Loucy (cell line): ENCODE measurements around the gene BEND4.

Experiments
- H2AFZ ChIP-seq: fragments of 200-600 bp; sonication (generic); 2 replicates; pipeline ENCODE4 v1.6.0; 2016; ENCODE audit warnings: antibody characterized with exemption, mild to moderate bottlenecking, low read length, moderate library complexity
- H3F3A ChIP-seq: fragments of 200-600 bp; 2 replicates; pipeline ENCODE4 v1.6.0; 2016; ENCODE audit warnings: antibody characterized with exemption, low read depth, mild to moderate bottlenecking
- H3K27me3 ChIP-seq: fragments of 200-600 bp; sonication (generic); 2 replicates; pipeline ENCODE4 v1.6.1; 2014; ENCODE audit warnings: low read length, mild to moderate bottlenecking; ENCODE audit not compliant: insufficient read depth, poor library complexity, severe bottlenecking
- H3K36me3 ChIP-seq: fragments of 200-600 bp; sonication (generic); 2 replicates; pipeline ENCODE4 v1.6.1; 2016; ENCODE audit warnings: low read length; ENCODE audit not compliant: insufficient read depth
- H3K4me1 ChIP-seq: fragments of 200-600 bp; sonication (generic); 2 replicates; pipeline ENCODE4 v1.5.1; 2014; ENCODE audit warnings: low read length, mild to moderate bottlenecking; ENCODE audit not compliant: insufficient read depth, poor library complexity, severe bottlenecking
- H3K4me2 ChIP-seq: fragments of 200-600 bp; sonication (generic); 2 replicates; pipeline ENCODE4 v1.6.0; 2014; ENCODE audit warnings: antibody characterized with exemption, low read length, low read depth, mild to moderate bottlenecking; ENCODE audit not compliant: poor library complexity, severe bottlenecking
- H3K4me3 ChIP-seq: fragments of 200-600 bp; sonication (generic); 2 replicates; pipeline ENCODE4 v1.5.1; 2014; ENCODE audit warnings: low read length, mild to moderate bottlenecking, mixed read lengths; ENCODE audit not compliant: poor library complexity, severe bottlenecking
- H3K79me2 ChIP-seq: fragments of 200-600 bp; sonication (generic); 2 replicates; pipeline ENCODE4 v1.6.1; 2014; ENCODE audit warnings: low read length; ENCODE audit not compliant: insufficient read depth
- H3K9ac ChIP-seq: fragments of 200-600 bp; sonication (generic); 2 replicates; pipeline ENCODE4 v1.6.0; 2014; ENCODE audit warnings: mild to moderate bottlenecking, low read depth, low read length, moderate library complexity; ENCODE audit not compliant: poor library complexity, severe bottlenecking
- H3K9me2 ChIP-seq: fragments of 200-600 bp; sonication (generic); replicated peaks from 2 replicates; pipeline ENCODE4 v1.6.1; 2016; ENCODE audit warnings: low read depth, low read length, mixed read lengths
- H3K9me3 ChIP-seq: fragments of 200-600 bp; sonication (generic); 2 replicates; pipeline ENCODE4 v1.6.1; 2014; ENCODE audit warnings: mild to moderate bottlenecking, antibody characterized with exemption, low read length, low read depth; ENCODE audit not compliant: insufficient read depth
- H4K20me1 ChIP-seq: fragments of 200-600 bp; sonication (generic); 2 replicates; pipeline ENCODE4 v1.6.0; 2014; ENCODE audit warnings: antibody characterized with exemption, low read length, mild to moderate bottlenecking; ENCODE audit not compliant: insufficient read depth, poor library complexity, severe bottlenecking
- EZH2phosphoT487 ChIP-seq: fragments of 200-600 bp; IDR thresholded peaks from 2 replicates; pipeline ENCODE4 v1.6.1; 2018; ENCODE audit warnings: antibody characterized with exemption, mild to moderate bottlenecking, moderate library complexity, borderline replicate concordance
- TF ChIP-seq, protein P1 (sequence below): fragments of 200-600 bp; sonication (generic); conservative IDR thresholded peaks from 2 replicates; pipeline ENCODE4 v1.5.1; 2014; ENCODE audit warnings: mild to moderate bottlenecking, antibody characterized with exemption, low read length

Gene BEND4

DNA sequence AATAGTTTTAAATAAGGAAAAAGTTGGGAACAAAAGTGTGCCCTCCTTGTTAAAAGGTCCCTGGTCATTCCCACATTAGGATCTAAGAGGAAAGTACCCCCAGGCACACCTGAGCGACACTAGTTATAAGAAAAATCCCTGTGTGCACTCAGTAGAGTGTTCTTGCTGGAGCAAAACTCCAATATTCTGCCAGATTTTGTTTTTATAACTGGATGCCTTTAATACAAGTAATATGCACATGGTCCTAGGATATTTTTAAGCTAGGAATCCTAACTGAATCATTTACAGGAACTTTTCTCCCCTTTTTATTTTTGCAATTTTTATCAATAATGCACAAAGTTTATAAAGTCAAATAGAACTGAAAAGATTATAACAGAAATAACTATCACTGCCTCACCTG, 68.6 kb downstream of the BEND4 start:
- Histone ChIP-seq H2AFZ (no peak overlapping the region), H3K9ac (no peak overlapping the region), H3K4me1 (no peaks in the 10 kb centered on the region), H3F3A (no peaks in the 10 kb centered on the region), H3K79me2 (no peaks in the 10 kb centered on the region), H3K4me2 (no peak overlapping the region), H3K4me3 (no peak overlapping the region), H4K20me1 (no peaks in the 10 kb centered on the region), H3K9me2 (no peaks in the 10 kb centered on the region), H3K9me3 (no peaks in the 10 kb centered on the region), H3K36me3 (no peaks in the 10 kb centered on the region), H3K27me3 (no peaks in the 10 kb centered on the region)
- no peak for TF ChIP-seq EZH2phosphoT487
- TF ChIP-seq, protein P1, sequence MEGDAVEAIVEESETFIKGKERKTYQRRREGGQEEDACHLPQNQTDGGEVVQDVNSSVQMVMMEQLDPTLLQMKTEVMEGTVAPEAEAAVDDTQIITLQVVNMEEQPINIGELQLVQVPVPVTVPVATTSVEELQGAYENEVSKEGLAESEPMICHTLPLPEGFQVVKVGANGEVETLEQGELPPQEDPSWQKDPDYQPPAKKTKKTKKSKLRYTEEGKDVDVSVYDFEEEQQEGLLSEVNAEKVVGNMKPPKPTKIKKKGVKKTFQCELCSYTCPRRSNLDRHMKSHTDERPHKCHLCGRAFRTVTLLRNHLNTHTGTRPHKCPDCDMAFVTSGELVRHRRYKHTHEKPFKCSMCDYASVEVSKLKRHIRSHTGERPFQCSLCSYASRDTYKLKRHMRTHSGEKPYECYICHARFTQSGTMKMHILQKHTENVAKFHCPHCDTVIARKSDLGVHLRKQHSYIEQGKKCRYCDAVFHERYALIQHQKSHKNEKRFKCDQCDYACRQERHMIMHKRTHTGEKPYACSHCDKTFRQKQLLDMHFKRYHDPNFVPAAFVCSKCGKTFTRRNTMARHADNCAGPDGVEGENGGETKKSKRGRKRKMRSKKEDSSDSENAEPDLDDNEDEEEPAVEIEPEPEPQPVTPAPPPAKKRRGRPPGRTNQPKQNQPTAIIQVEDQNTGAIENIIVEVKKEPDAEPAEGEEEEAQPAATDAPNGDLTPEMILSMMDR = no peak

DNA sequence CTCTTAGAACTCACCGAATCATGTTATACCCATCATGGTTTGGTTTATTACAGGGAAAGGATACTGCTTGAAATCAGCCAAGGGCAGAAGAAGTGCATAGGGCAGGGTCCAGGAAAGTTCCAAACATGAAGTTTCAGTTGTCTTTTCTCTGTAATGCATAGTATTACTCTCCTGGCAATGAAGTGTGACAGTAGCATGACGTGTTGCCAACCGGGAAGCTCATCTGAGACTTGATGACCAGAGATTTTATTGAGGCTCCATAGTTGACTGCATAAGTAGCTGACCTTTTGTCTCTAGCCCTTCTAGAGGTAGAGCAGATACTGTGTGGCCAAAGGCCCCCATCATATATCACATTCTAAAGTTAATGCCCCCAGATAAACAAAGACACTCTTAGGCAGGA, 72.1 kb downstream of the BEND4 start:
- no peaks in the 10 kb centered on the region for H3K27me3 ChIP-seq
- no peaks in the 10 kb centered on the region for H3K79me2 ChIP-seq
- no peak for TF ChIP-seq EZH2phosphoT487
- TF ChIP-seq, protein P1 = no peak
- H4K20me1 ChIP-seq = no peaks in the 10 kb centered on the region
- H3K9me2 ChIP-seq = no peaks in the 10 kb centered on the region
- H2AFZ ChIP-seq = no peak overlapping the region
- H3K4me3 ChIP-seq = no peak overlapping the region
- H3K4me1 ChIP-seq = no peaks in the 10 kb centered on the region
- no peaks in the 10 kb centered on the region for H3K36me3 ChIP-seq
- no peak overlapping the region for H3K4me2 ChIP-seq
- no peaks in the 10 kb centered on the region for H3K9me3 ChIP-seq
- no peaks in the 10 kb centered on the region for H3F3A ChIP-seq
- H3K9ac ChIP-seq = no peak overlapping the region

DNA sequence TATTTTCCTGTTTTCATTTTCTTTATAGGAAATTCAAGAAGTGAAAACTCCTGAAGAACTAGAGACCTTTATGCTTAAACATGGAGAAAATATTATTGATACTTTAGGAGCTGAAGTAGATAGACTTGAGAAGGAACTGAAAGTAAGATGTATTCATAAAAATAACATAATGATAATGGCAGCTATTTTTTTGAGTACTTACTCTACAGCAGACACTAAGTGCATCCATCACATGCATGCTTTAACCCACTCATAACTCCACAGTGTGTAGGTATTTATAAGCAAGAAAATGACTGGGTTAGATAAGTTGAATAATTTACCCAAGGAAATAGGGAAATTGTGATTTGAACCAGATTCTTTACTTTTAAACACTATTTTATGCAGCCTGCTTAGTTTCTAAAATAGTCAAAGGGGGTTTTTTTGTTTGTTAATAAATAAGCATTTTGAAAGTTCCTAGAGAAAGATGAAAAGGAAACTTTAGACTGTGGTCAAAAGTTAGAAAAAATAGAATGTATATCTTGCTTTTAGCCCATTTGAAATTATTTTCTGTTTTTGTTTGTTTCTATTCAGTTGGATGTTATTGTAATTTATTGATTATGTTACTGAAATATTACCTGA, 74.2 kb downstream of the BEND4 start:
- no peaks in the 10 kb centered on the region for H3K27me3 ChIP-seq
- TF ChIP-seq, protein P1 = no peak
- TF ChIP-seq EZH2phosphoT487 = no peak
- no peak overlapping the region for H3K4me3 ChIP-seq
- no peak overlapping the region for H3K4me2 ChIP-seq
- H3K9ac ChIP-seq = no peak overlapping the region
- no peaks in the 10 kb centered on the region for H4K20me1 ChIP-seq
- H3K9me2 ChIP-seq = no peaks in the 10 kb centered on the region
- no peaks in the 10 kb centered on the region for H3K9me3 ChIP-seq
- H3K79me2 ChIP-seq = no peaks in the 10 kb centered on the region
- H2AFZ ChIP-seq = no peak overlapping the region
- no peaks in the 10 kb centered on the region for H3K36me3 ChIP-seq
- H3K4me1 ChIP-seq = no peaks in the 10 kb centered on the region
- no peaks in the 10 kb centered on the region for H3F3A ChIP-seq
